Esophagus (tissue), 2 donors: ENCODE data around the gene LTBP2. TPM values are rescaled to one million over a fixed set of nuclear protein-coding genes. Genes with fewer than 3 reads are reported as not detected.

Experiments
- H3K27ac ChIP-seq, 2 donors: one replicate each; pipeline ENCODE4 v1.5.1; 2013; ENCODE audit warnings: low read depth in 2 of 2, mild to moderate bottlenecking in 2 of 2, inconsistent platforms in 1 of 2, low read length in 1 of 2, moderate library complexity in 1 of 2
- H3K27me3 ChIP-seq, 2 donors: one replicate each; pipeline ENCODE4 v1.6.1; 2013; ENCODE audit warnings: low read length in 2 of 2, control low read depth in 1 of 2, mild to moderate bottlenecking in 1 of 2; ENCODE audit not compliant: insufficient read depth in 2 of 2, control insufficient read depth in 1 of 2
- H3K36me3 ChIP-seq, 2 donors: one replicate each; pipeline ENCODE4 v1.6.1; 2013; ENCODE audit warnings: low read length in 1 of 2; ENCODE audit not compliant: control insufficient read depth in 2 of 2, insufficient read depth in 2 of 2
- H3K4me1 ChIP-seq, 2 donors: one replicate each; pipeline ENCODE4 v1.6.1; 2013; ENCODE audit warnings: low read length in 1 of 2; ENCODE audit not compliant: control insufficient read depth in 2 of 2, insufficient read depth in 2 of 2
- H3K4me3 ChIP-seq, 2 donors: one replicate each; pipeline ENCODE4 v1.5.1; 2013; ENCODE audit warnings: low read length in 2 of 2, mild to moderate bottlenecking in 2 of 2, low read depth in 1 of 2, moderate library complexity in 1 of 2
- H3K9me3 ChIP-seq, 2 donors: one replicate each; pipeline ENCODE4 v1.6.1; 2013; ENCODE audit warnings: mild to moderate bottlenecking in 2 of 2, low read depth in 1 of 2, low read length in 1 of 2, moderate library complexity in 1 of 2; ENCODE audit not compliant: control insufficient read depth in 2 of 2, insufficient read depth in 1 of 2
- WGBS, 2 donors: extraction: QIAGEN DNeasy Blood & Tissue Kit; methylation state at CpG; one replicate each; pipeline ENCODE4 v1.1.7; 2013; 5-methylcytosine and 5-hydroxymethylcytosine counted together
- polyA plus RNA-seq, 2 donors: library from polyadenylated mRNA; stranded (reverse); fragments of 200-250 nt; gene quantifications; one replicate each; pipeline ENCODE4 v1.2.3, GENCODE V29; 2013
- donor health status: healthy with polysubstance abuse.
- donor health status: Bipolar disorder and iron deficiency.

The LTBP2 gene
- polyA plus RNA-seq, 2 donors = 4.7 to 5.5 TPM

DNA sequence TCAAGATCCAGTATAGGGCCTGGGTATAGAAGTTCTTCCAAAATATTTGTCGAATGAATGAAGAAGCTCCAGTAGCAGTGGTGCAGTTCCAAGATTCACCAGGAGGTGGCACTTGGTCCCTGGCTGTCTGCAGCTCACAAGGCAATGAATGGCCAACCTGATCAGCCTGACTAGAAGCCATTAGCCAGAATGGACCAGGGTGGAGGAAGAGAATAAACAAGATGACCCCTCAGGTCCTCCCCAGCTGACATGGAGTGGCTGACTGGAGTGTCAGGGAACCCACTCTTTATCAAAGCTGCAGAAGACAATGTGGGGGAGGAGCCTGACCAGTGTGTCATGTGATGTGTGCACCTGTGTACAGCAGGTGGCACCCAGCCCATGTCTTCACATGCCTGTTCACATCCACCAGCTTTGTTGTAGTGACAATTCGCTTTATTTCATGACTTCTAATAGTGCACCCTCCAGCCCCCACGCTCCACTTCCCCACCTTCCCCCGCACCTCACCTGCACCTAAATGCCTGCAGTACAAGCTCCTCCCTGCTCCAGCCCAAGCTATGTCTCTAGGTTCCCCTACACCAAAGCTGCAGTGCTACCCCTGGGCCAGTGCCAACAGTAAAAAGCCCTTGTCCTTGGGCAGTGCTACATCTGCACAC, 3.0 kb downstream of the LTBP2 start:
- no peaks in the 10 kb centered on the region for H3K9me3 ChIP-seq
- H3K4me3 ChIP-seq = no peak overlapping the region
- peaks cover 8 to 20% of the 10 kb centered on the region in 2 donors for H3K4me1 ChIP-seq
- no peak overlapping the region for H3K27ac ChIP-seq
- no peaks in the 10 kb centered on the region for H3K27me3 ChIP-seq
- no peaks in the 10 kb centered on the region for H3K36me3 ChIP-seq
- WGBS, 2 donors = 30 to 38% methylated on average over 4 of the region's 4 CpGs

DNA sequence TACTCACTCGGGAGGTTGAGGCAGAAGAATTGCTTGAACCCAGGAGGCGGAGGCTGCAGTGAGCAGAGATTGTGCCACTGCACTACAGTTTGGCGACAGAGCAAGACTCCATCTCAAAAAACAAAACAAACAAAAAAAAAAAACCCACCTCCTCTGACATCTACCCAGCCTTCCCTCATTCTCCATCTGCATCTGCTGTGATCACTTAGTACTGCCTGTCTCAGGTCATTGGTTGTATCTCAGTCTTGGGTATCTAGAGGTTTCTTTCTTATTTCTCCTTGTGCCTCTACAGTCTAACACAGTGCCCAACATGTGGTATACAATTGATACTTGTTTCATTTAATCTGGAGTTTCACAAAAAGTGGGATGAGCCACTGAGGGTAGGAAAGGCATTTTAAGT, 5.3 kb downstream of the LTBP2 start:
- no peaks in the 10 kb centered on the region for H3K27me3 ChIP-seq
- H3K4me1 ChIP-seq = peaks cover 8 to 17% of the 10 kb centered on the region in 2 donors
- H3K36me3 ChIP-seq = peaks cover 0 to 10% of the 10 kb centered on the region in 2 donors
- no peak overlapping the region for H3K4me3 ChIP-seq
- WGBS, 2 donors = 86 to 95% methylated on average over 3 of the region's 3 CpGs
- no peak overlapping the region for H3K27ac ChIP-seq
- no peaks in the 10 kb centered on the region for H3K9me3 ChIP-seq

DNA sequence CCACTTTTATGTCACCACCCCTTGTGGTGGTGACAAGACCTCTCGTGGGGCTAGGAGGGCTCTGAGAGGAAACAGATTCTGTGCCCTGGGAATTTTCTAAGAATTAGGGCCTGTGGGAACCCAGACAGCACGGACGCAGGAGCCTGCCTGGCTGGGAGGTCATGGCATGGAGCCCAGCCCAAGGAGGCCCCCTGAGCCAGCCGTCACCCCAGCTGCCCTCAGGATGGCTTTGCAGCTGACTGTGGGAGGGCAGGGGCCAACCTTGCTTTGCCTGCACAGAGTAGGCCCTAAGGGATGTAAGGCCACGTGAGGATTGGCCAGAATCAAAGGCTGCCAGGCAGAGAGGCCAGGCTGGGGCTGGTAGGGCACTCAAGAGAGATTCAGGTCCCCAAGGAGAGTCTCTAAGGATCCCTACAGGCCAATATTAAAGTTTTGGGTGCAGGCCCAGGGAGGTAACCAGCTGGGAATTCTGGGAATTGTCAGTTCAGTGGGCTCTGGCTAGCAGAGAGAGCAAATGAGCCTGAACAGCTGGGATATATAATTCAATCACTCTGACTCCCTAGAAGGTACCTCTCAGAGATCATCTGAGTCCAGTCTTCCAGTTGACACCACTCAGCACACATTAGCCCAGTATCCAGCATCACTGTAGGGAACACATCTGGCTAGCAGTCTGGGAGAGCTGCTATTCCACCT, 6.4 kb downstream of the LTBP2 start:
- H3K9me3 ChIP-seq = no peaks in the 10 kb centered on the region
- no peaks in the 10 kb centered on the region for H3K27me3 ChIP-seq
- H3K27ac ChIP-seq = peak overlapping the region in 1 of 2 donors; percentile 26
- WGBS, 2 donors = 60 to 64% methylated on average over 5 of the region's 5 CpGs
- peaks cover 0 to 10% of the 10 kb centered on the region in 2 donors for H3K36me3 ChIP-seq
- H3K4me1 ChIP-seq = peaks cover 6 to 14% of the 10 kb centered on the region in 2 donors
- H3K4me3 ChIP-seq = no peak overlapping the region

DNA sequence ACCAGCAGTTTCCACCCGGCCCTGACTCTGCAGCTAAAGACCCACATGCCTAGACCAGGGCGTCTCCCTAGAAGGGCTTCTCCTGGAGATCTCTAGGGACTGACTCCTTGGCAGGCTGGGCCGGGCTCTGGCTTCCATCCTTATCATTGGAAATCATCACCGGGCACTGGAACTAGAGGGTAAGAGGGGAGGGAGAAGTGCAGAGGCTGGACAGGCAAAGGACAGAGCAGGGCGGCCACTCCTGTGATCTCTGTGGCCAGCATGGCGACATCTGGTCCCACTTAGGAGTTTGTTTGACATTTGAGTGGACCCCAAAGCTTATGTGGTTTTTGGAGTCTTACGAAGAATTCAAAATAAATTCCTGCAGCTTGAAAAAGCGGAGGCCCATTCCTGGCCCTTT, 7.1 kb downstream of the LTBP2 start:
- Histone ChIP-seq H3K27me3 (no peaks in the 10 kb centered on the region), H3K9me3 (no peaks in the 10 kb centered on the region), H3K27ac (no peak overlapping the region), H3K4me1 (peaks cover 6 to 17% of the 10 kb centered on the region in 2 donors), H3K4me3 (no peak overlapping the region), H3K36me3 (peaks cover 0 to 10% of the 10 kb centered on the region in 2 donors)
- WGBS, 2 donors = 75 to 76% methylated on average over 8 of the region's 8 CpGs

DNA sequence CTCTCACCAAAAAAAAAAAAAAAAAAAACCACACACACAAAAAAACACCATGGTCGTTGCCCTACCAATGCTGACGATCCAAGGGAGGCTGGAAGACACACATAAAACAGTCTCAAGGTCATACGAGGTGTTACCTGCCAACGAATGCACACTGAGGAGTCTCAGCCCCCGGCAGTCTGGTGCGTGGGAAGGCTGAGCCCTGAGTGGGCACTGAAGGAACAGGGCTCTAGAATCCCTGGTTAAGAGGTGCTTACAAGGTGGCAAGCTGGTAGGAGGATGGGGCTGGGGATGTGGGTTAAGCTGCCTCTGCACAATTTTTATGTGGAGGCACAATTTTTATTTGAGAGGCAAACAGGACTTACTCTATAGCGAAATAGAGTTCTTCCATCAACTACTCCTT, 7.9 kb downstream of the LTBP2 start:
- H3K27ac ChIP-seq = no peak overlapping the region
- H3K9me3 ChIP-seq = no peaks in the 10 kb centered on the region
- H3K4me3 ChIP-seq = no peak overlapping the region
- peaks cover 0 to 10% of the 10 kb centered on the region in 2 donors for H3K36me3 ChIP-seq
- no peaks in the 10 kb centered on the region for H3K27me3 ChIP-seq
- H3K4me1 ChIP-seq = peaks cover 8 to 17% of the 10 kb centered on the region in 2 donors
- WGBS, 2 donors = 73 to 81% methylated on average over 7 of the region's 7 CpGs

DNA sequence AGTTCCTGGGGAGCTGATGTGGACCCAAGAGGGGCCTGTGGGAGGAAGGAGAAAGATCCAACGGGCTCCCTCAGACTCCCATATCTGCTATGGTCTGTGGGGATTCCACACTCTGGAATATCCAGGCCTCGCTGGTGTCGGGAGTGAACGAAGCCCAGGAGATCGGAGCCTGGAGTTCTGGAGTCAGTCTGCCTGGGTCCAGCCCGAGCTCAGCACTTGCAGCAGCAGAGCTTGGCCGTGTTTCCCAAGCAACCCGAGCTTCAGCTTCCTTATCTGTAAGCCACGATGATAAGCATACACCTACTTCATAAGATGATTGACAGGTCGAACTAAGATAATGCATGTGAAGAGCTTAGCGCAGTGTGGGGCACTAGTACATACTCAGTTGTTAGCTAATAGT, 10.1 kb downstream of the LTBP2 start:
- no peak overlapping the region for H3K4me3 ChIP-seq
- 71 to 83% methylated on average over 11 of the region's 11 CpGs for WGBS, 2 donors
- no peaks in the 10 kb centered on the region for H3K9me3 ChIP-seq
- H3K4me1 ChIP-seq = peaks cover 8 to 19% of the 10 kb centered on the region in 2 donors
- H3K27me3 ChIP-seq = no peaks in the 10 kb centered on the region
- H3K27ac ChIP-seq = no peak overlapping the region
- H3K36me3 ChIP-seq = peaks cover 0 to 12% of the 10 kb centered on the region in 2 donors

DNA sequence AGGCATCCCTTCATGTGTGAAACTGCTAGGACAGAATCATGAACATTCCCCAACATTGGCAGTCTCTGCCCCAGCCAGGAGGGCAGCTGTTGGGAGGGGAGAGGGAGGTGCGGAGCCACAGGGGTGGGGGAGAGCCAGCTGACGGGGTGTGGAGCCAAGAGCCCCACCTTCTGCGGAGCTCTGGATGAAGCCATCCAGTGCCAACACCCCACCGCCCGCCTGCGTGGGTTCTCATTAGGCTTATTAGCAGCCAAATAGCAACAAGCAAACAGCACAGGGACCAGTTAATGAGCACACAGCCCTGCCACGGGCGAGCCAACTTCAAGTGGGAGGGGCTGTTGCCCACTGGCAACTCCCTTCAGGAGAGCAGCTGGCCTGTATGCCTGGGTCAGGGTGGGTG, 12.1 kb downstream of the LTBP2 start:
- Histone ChIP-seq H3K4me1 (peaks cover 17 to 31% of the 10 kb centered on the region in 2 donors), H3K9me3 (no peaks in the 10 kb centered on the region), H3K36me3 (peaks cover 0 to 12% of the 10 kb centered on the region in 2 donors), H3K27me3 (no peaks in the 10 kb centered on the region), H3K27ac (peak overlapping the region; percentile 44 to 74), H3K4me3 (no peak overlapping the region)
- 43 to 51% methylated on average over 8 of the region's 8 CpGs for WGBS, 2 donors

DNA sequence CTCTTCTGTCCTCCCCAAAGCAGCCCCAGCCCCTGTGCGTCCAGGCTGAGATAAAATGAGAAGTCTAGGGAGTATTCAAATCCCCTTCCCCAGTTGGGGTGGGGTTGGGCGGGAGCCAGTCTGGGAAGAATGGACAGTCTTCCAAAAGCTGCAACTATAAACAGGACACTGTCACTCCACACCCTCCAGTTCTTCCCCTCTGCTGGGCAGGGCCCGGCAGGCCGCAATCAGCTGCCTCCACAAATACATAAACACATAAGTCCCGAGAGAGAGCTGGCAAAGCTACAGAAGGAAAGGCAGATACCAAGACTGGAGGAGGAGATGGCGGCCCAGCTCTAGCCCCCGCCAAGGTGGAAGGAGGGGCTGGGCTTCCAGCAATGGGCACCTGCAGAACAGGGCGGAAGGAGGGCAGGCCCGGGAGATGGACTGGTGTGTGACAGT, 12.7 kb downstream of the LTBP2 start:
- Histone ChIP-seq H3K27ac (peak overlapping the region; percentile 44 to 74), H3K36me3 (peaks cover 0 to 12% of the 10 kb centered on the region in 2 donors), H3K9me3 (no peaks in the 10 kb centered on the region), H3K4me1 (peaks cover 20 to 37% of the 10 kb centered on the region in 2 donors), H3K27me3 (no peaks in the 10 kb centered on the region), H3K4me3 (no peak overlapping the region)
- 31 to 33% methylated on average over 9 of the region's 9 CpGs for WGBS, 2 donors

DNA sequence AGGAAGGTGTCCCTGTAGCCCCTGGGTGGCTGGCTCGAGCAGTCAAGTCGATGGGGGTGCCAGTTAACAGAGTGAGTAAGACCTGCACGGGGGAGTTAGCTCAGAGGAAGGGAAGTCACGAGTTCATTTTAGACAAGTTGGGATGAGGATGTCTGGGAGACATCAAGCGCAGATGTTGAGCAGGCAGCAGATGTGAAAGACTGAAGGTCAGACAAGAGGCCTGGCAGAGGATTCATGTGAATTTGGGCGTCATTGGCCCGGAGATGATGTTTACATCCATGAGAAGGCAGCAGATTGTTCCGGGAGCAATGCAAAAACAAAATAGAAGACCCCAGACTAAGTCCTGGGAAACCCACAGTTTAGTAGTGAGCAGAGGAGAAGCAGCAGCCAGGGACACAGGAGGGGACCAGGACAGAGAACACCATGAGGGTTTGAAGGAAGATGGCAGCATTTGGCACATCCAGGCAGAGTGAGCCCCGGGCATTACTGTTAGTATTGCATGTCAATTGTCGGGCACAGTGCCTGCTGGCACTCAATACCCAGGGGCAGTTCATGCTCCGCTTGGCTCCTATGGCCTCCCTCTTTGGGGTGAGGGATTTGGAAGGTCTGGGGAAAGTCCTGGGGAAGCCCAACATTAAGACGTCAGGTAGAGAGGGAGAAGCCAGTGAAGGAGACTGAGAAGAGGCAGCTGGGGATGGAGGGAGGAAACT, 15.1 kb downstream of the LTBP2 start:
- Histone ChIP-seq H3K4me1 (peaks cover 23 to 38% of the 10 kb centered on the region in 2 donors), H3K27ac (peak overlapping the region; percentile 8 to 56), H3K27me3 (no peaks in the 10 kb centered on the region), H3K36me3 (peaks cover 0 to 3% of the 10 kb centered on the region in 2 donors), H3K9me3 (no peaks in the 10 kb centered on the region), H3K4me3 (no peak overlapping the region)
- WGBS, 2 donors = 62 to 66% methylated on average over 12 of the region's 12 CpGs
